Measurements from ENCODE around the gene RXRG.

GRCh38 chr1:165411396-165411795 lies 33.5 kb downstream of the RXRG start:
- TF ChIP-seq FOXP2 (optimal IDR thresholded peaks at IDR 0.05; ENCODE audit: control extremely low read depth, extremely low read length, insufficient read depth): no peak
- TF ChIP-seq POLR2AphosphoS5 (IDR thresholded peaks at IDR 0.05; ENCODE audit: borderline replicate concordance, low read depth, low read length): no peak

Measured in SK-N-MC (cell line).